Measurements from ENCODE around the gene SGK2.

The SGK2 gene

DNA sequence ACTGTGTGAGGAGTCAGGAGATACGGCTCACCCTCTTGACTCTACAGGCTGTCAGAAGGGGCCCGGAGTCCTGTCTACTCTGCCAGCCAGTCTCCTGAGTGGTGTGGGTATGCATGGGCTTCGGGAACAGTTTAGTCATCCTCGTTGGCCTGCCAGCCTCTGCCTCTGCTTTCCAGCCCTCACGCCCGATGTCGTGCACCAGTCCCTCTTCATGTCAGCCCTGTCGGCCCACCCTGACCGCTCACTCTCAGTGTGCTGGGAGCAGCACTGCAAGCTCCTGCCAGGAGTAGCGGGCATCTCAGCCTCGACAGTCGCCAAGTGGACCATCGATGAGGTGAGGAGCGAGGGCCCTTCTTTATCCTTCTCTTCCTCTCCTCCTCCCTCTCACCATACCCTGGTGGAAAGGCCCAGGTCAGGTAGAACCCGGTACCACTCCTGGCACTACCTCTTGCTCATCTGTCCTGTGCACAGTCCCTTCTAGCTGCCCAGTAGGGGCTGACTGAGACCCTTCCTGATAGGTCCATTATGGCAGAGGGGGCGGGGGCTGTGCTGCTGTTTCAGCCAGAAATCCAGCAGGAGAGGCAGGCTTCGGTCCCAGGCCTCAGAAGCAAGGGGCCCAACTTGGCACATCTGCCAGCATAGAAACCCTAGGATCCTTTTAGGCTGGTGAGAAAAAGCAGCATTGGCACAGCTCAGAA, 18.7 kb upstream of the SGK2 start:
- H3K27ac ChIP-seq: no peak overlapping the region
- H3K9ac ChIP-seq (ENCODE audit: insufficient read length): no peak overlapping the region
- H3K36me3 ChIP-seq (ENCODE audit: insufficient read depth, low read length): no peaks in the 10 kb centered on the region
- no peak for DNase-seq (ENCODE audit: low read depth, low spot score)
- H3K9me3 ChIP-seq (ENCODE audit: low read depth, low read length): no peaks in the 10 kb centered on the region
- no peak for TF ChIP-seq POLR2AphosphoS5 (IDR thresholded peaks at IDR 0.05; ENCODE audit: borderline replicate concordance, low read depth, low read length)
- TF ChIP-seq FOXP2 (optimal IDR thresholded peaks at IDR 0.05; ENCODE audit: control extremely low read depth, extremely low read length, insufficient read depth): no peak
- TF ChIP-seq EZH2 (IDR thresholded peaks at IDR 0.05): no peak
- no peak overlapping the region for H3K4me3 ChIP-seq

DNA sequence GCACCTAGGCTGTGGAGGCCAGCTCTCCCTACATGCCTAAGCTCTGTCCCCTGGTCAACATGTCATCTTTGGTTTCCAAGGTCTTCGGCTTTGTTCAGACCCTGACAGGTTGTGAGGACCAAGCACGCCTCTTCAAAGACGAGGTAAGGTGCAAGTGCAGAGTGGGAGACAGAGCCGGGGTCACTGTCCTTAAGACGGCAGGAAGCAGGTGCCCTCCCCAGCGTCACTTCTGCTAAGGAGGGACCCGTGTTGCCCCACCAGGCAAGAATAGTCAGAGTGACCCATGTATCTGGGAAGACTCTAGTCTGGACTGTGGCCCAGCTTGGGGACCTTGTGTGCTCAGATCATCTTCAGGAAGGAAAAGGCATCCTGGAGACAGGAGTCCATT, 18.2 kb upstream of the SGK2 start:
- Histone ChIP-seq H3K9ac (ENCODE audit: insufficient read length) (no peak overlapping the region), H3K27ac (no peak overlapping the region), H3K4me3 (no peak overlapping the region), H3K9me3 (ENCODE audit: low read depth, low read length) (no peaks in the 10 kb centered on the region), H3K36me3 (ENCODE audit: insufficient read depth, low read length) (no peaks in the 10 kb centered on the region)
- no peak for DNase-seq (ENCODE audit: low read depth, low spot score)
- no peak for TF ChIP-seq POLR2AphosphoS5 (IDR thresholded peaks at IDR 0.05; ENCODE audit: borderline replicate concordance, low read depth, low read length)
- no peak for TF ChIP-seq EZH2 (IDR thresholded peaks at IDR 0.05)
- TF ChIP-seq FOXP2 (optimal IDR thresholded peaks at IDR 0.05; ENCODE audit: control extremely low read depth, extremely low read length, insufficient read depth): no peak

- no peak overlapping the region for H3K4me3 ChIP-seq
- TF ChIP-seq POLR2AphosphoS5 (IDR thresholded peaks at IDR 0.05; ENCODE audit: borderline replicate concordance, low read depth, low read length) (no peak), EZH2 (IDR thresholded peaks at IDR 0.05) (no peak), FOXP2 (optimal IDR thresholded peaks at IDR 0.05; ENCODE audit: control extremely low read depth, extremely low read length, insufficient read depth) (no peak)
- H3K9me3 ChIP-seq (ENCODE audit: low read depth, low read length): no peaks in the 10 kb centered on the region
- no peak overlapping the region for H3K9ac ChIP-seq (ENCODE audit: insufficient read length)
- no peak overlapping the region for H3K27ac ChIP-seq
- H3K36me3 ChIP-seq (ENCODE audit: insufficient read depth, low read length): no peaks in the 10 kb centered on the region
- no peak for DNase-seq (ENCODE audit: low read depth, low spot score)
Measured at GRCh38 chr20:43541214-43541613, 17.6 kb upstream of the SGK2 start.

GRCh38 chr20:43542161-43542560, 16.7 kb upstream of the SGK2 start:
- Histone ChIP-seq H3K4me3 (no peak overlapping the region), H3K9ac (ENCODE audit: insufficient read length) (no peak overlapping the region), H3K27ac (no peak overlapping the region), H3K36me3 (ENCODE audit: insufficient read depth, low read length) (no peaks in the 10 kb centered on the region), H3K9me3 (ENCODE audit: low read depth, low read length) (no peaks in the 10 kb centered on the region)
- TF ChIP-seq FOXP2 (optimal IDR thresholded peaks at IDR 0.05; ENCODE audit: control extremely low read depth, extremely low read length, insufficient read depth) (no peak), POLR2AphosphoS5 (IDR thresholded peaks at IDR 0.05; ENCODE audit: borderline replicate concordance, low read depth, low read length) (no peak), EZH2 (IDR thresholded peaks at IDR 0.05) (no peak)
- DNase-seq (ENCODE audit: low read depth, low spot score): no peak

DNA sequence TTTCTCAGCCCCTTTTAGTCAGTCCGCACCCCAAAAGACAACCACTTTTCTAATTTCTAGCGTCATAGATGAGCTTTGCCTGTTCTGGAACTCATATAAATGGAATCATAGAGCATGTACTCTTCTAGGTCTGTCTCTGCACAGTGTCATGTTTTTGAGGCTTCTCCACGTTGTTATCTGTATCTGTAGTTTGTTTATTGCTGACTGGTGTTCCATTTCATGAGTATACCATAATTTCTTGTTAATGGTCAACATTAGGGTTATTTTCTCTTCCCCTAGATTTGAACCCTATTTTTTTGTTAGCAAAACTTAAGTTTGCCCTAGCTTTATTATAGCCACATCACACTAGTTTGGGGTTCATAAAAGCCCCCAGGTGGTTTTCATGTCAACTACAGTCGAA, 16.2 kb upstream of the SGK2 start:
- H3K4me3 ChIP-seq: no peak overlapping the region

GRCh38 chr20:43543138-43543537, 15.7 kb upstream of the SGK2 start:
- no peak overlapping the region for H3K9ac ChIP-seq (ENCODE audit: insufficient read length)
- H3K4me3 ChIP-seq: no peak overlapping the region
- TF ChIP-seq EZH2 (IDR thresholded peaks at IDR 0.05) (no peak), FOXP2 (optimal IDR thresholded peaks at IDR 0.05; ENCODE audit: control extremely low read depth, extremely low read length, insufficient read depth) (no peak), POLR2AphosphoS5 (IDR thresholded peaks at IDR 0.05; ENCODE audit: borderline replicate concordance, low read depth, low read length) (no peak)
- H3K27ac ChIP-seq: no peak overlapping the region
- H3K36me3 ChIP-seq (ENCODE audit: insufficient read depth, low read length): no peaks in the 10 kb centered on the region
- no peak for DNase-seq (ENCODE audit: low read depth, low spot score)
- no peaks in the 10 kb centered on the region for H3K9me3 ChIP-seq (ENCODE audit: low read depth, low read length)

More for the DNA sequence above, 16.2 kb upstream of the SGK2 start:
- H3K36me3 ChIP-seq (ENCODE audit: insufficient read depth, low read length): no peaks in the 10 kb centered on the region
- no peak for TF ChIP-seq POLR2AphosphoS5 (IDR thresholded peaks at IDR 0.05; ENCODE audit: borderline replicate concordance, low read depth, low read length)
- no peak for TF ChIP-seq EZH2 (IDR thresholded peaks at IDR 0.05)
- TF ChIP-seq FOXP2 (optimal IDR thresholded peaks at IDR 0.05; ENCODE audit: control extremely low read depth, extremely low read length, insufficient read depth): no peak
- H3K9me3 ChIP-seq (ENCODE audit: low read depth, low read length): no peaks in the 10 kb centered on the region
- no peak overlapping the region for H3K27ac ChIP-seq
- no peak for DNase-seq (ENCODE audit: low read depth, low spot score)
- H3K9ac ChIP-seq (ENCODE audit: insufficient read length): no peak overlapping the region

DNA sequence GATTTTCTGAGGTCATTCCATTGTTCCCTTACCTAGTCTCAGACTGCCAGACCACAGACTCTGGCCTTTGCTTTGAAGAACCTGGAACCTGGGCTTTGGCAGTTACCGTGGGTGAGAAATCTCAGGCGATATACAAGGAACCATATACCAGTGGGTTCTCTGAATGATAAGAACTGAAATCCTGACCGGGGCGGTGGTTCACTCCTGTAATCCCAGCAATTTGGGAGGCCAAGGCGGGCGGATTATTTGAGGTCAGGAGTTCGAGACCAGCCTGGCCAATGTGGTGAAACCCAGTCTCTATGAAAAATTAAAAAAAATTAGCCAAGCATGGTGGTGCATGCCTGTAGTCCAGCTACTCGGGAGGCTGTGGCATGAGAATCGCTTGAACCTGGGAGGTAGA, 14.3 kb upstream of the SGK2 start:
- DNase-seq (ENCODE audit: low read depth, low spot score): no peak
- Histone ChIP-seq H3K36me3 (ENCODE audit: insufficient read depth, low read length) (no peaks in the 10 kb centered on the region), H3K9ac (ENCODE audit: insufficient read length) (no peak overlapping the region), H3K27ac (no peak overlapping the region), H3K9me3 (ENCODE audit: low read depth, low read length) (no peaks in the 10 kb centered on the region), H3K4me3 (no peak overlapping the region)
- TF ChIP-seq FOXP2 (optimal IDR thresholded peaks at IDR 0.05; ENCODE audit: control extremely low read depth, extremely low read length, insufficient read depth): no peak
- TF ChIP-seq POLR2AphosphoS5 (IDR thresholded peaks at IDR 0.05; ENCODE audit: borderline replicate concordance, low read depth, low read length): no peak
- no peak for TF ChIP-seq EZH2 (IDR thresholded peaks at IDR 0.05)

DNA sequence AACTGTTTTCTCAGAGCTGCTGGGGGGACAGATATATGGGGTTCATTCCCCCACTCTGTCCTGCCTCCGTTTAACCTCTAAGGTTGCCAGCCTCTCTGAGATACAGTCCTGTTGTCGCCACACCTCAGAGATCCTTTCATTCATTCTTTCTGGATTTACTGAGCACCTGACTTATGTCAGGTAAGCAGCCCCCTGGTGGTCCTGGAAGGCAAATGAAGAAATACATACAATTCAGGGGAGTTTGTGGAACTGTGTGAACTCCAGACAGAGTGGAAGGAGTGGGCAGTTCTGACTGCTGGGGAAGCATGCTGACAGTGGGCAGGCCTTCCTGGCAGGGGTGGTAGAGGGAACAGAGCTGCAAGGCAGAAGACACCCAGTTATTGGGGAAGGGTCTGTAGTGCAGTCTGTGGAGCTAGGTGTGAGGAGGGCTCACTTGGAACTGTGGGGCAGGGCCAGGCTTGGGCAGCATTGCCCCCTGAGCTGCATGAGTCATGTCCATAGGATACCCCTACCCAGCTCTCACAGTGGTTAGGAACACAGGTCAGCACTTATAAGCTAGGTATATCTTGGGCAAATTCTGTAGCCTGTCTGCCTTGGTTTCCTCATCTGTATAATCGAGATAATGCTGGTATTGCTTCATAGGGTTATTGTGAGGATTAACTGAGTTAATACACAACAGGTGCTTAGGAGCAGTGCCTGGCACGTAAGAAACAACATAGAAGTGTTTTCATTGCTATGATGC, 12.8 kb upstream of the SGK2 start:
- H3K27ac ChIP-seq: no peak overlapping the region
- TF ChIP-seq FOXP2 (optimal IDR thresholded peaks at IDR 0.05; ENCODE audit: control extremely low read depth, extremely low read length, insufficient read depth): no peak
- no peak for TF ChIP-seq EZH2 (IDR thresholded peaks at IDR 0.05)
- TF ChIP-seq POLR2AphosphoS5 (IDR thresholded peaks at IDR 0.05; ENCODE audit: borderline replicate concordance, low read depth, low read length): no peak
- no peak for DNase-seq (ENCODE audit: low read depth, low spot score)
- no peak overlapping the region for H3K9ac ChIP-seq (ENCODE audit: insufficient read length)
- no peaks in the 10 kb centered on the region for H3K36me3 ChIP-seq (ENCODE audit: insufficient read depth, low read length)
- no peaks in the 10 kb centered on the region for H3K9me3 ChIP-seq (ENCODE audit: low read depth, low read length)
- H3K4me3 ChIP-seq: no peak overlapping the region
